Activated CD4-positive, alpha-beta T cell treated with anti-CD3 and anti-CD28 coated beads, Interleukin-2, amount 50 U/mL, for 16 hours (primary cell): ENCODE data around the gene RAP1GAP2.
A peak's percentile ranks its signal among the peaks of the same experiment; 100 is the strongest.

ENCODE experiments used
- DNase-seq: peaks from one replicate; pipeline ENCODE4 v3.0.0-alpha.2; 2020

The RAP1GAP2 gene

DNA sequence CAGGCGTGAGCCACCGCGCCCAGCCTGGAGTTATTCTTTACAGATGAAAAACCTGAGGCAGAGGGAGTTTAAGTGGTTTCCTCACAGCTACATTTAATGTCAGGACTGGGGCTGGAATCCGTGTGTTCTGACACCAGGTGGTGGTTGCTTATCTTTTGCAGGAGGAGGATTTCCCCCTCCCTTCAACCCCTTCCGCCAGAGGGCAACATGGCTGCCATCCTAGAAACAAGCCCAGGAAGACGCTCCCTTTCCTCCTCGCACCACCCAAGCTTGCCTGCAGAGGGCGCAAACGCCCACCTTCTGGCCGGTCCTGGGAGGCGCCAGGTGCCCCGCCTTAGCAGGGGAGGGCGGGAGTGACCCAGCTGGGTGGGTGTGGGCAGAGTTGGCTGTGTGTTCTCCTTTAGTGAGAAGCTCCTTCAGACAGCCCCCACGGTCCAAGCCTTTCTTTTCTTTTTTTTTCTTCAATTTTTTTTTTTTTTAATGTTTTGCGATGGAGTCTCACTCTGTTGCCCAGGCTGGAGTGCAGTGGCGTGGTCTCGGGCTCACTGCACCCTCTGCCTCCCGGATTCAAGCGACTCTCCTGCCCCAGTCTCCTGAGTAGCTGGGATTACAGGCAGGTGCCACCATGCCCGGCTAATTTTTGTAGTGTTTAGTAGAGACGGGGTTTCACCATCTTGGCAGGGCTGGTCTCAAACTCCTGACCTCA, 9.9 kb upstream of the RAP1GAP2 start:
- DNase-seq: peak; percentile 92

- DNase-seq: no peak
These were observed 6.5 kb upstream of the RAP1GAP2 start for GRCh38 chr17:2789700-2790099.

DNA sequence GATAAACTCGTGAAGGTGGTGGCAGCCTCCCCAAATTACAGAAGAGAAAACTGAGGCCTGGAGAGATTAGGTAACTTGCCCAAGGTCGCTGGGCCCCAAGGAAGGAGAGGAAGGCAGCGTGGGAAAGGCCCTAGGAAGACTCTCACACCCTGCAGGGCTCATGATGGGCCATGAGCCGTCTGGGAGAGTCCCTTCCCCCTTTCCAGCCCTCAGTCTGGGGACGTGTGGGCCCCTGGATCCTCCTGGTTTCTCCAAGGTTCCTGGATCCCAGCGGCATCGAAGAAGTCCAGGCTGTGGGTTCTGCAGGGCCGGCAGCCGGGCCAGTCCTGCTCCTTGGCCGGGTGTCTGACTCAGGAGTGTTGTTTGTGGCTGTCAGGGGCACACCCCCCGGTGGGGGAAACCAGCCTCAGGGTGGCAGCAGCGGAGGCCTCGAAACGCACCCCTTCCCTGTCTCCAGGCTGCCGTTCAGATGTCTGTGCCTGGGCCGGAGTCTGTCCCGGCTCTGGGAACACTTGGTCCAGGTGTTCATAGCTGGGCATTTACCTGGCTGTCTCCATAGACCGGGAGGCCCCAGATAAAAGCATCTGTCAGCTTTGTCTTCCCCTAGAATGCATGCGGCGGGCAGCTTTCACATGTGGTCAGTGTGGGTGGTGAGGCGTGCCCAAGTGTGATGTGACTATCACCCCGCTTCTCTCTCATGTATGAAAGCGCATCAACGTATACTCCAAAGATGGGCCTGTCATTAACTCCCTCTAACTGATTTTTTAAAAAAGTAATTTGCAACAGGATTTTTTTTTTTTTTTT, 3.7 kb upstream of the RAP1GAP2 start:
- DNase-seq: peak; percentile 56

GRCh38 chr17:2794111-2794803, 2.0 kb upstream of the RAP1GAP2 start:
- DNase-seq: no peak

DNA sequence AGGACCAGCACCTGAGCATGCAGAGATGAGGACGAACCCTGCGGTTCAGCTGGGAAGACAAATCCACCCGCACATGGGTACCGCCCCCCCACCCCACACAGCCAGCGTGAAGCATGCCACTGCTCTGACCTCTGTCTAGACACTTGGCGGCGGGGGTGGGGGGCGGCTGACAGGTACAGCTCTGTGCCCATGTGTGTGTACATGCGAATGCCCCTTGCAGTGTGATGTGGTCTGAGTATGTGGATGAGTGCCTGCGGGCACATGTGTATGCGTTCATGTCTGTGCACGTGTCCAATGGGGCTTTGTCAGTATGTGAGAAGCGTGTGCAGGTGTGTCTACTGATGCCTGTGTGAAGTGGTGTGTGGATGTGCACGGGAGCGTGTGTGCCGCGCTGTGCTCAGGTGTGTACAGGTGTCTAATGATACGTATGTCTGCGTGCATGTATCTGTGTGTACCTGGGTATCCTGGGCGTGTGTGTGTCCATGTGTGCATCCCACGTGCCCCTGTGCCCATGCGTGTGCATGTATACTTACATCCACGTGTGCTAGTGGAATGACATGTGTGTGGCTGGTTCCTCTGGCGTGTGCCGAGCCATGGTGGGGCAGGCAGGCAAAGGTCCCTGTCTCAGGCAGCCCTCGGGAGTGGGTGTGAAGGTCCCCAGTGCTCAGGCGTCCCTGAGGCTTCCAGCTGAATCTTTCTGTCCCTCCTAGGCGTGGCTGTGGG, 636 bp upstream of the RAP1GAP2 start:
- DNase-seq: no peak

- no peak for DNase-seq
These were observed 988 bp downstream of the RAP1GAP2 start for GRCh38 chr17:2797226-2797625.

- no peak for DNase-seq
These were observed 1.4 kb downstream of the RAP1GAP2 start for GRCh38 chr17:2797637-2798036.

DNA sequence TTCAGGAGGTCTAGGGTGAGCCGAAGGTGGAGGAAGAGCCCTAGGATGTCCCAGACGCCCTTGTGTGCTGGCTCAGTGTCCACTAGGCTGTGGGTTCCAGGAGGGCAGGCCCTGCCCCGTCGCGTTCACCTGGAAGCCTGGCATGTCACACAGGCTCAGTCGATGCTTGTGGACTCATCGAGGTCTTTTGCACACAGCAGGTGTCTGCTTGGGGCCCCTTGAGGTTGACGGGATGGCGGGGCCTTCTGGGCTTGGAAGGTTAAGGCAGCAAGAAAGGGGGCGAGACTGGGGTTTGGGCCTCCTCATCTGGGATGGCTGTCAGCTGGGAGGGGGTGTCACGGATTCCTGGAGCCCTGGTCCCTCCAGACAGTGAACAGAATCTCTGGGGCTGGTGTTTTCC, 1.9 kb downstream of the RAP1GAP2 start:
- DNase-seq: no peak

DNA sequence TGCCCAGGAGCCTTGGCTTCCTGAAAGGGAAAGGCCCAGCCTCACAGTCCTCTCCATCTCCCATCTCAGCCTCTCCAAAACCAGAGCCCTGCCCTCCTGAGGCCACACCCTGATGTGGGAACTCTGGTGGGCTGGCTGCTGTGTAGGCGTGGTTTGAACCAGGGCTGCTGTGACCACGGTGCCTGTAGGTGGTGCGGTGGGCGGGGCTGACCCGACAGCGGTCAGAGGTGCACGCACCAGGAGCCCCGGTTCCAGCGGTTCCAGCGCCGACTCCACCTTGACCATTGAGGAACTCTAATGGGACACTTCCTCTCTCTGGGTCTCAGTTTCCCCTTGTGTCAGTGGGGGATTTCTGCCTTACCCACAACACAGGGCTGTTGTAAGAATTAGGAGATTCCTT, 2.4 kb downstream of the RAP1GAP2 start:
- no peak for DNase-seq

- DNase-seq: no peak
These were observed 3.4 kb downstream of the RAP1GAP2 start for GRCh38 chr17:2799653-2800052.

GRCh38 chr17:2800367-2800766, 4.1 kb downstream of the RAP1GAP2 start:
- DNase-seq: no peak

DNA sequence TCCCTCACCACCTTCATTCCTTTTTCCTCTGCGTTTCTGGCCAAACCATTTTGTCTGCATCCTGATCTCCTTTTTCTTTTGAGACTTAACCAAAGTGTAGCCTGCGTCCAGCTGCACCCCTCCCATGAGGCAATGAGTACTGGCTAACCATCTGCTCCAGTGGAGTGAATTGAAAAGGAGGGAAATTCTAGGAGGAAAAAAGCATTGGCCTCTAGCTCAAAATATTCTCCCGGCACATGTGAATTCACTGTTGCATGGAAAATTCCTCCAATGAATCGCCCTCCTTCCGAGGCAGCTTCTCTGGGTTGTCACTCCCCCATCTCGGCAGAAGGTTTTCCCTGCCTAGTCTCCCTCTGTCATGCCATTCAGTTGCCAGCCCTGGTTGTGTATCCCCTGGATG, 5.6 kb downstream of the RAP1GAP2 start:
- no peak for DNase-seq

DNA sequence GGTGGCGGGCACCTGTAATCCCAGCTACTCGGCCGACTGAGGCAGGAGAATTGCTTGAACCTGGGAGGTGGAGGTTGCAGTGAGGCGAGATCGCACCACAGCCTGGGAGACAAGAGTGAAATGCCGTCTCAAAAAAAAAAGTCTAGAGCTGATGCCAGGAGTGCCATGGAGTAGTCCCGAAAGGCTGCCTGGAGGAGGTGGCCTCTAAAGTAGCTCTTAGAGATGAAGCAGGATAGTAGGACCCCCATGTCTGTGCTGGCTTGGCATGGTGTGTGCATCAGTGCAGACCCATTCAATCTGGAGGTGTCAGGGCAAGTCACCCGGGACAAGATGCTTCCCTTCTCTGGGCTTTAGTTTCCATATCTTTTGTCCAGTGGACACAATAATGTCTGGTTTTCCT, 6.3 kb downstream of the RAP1GAP2 start:
- no peak for DNase-seq

GRCh38 chr17:2803386-2803785, 7.1 kb downstream of the RAP1GAP2 start:
- DNase-seq: no peak

GRCh38 chr17:2803971-2804370, 7.7 kb downstream of the RAP1GAP2 start:
- no peak for DNase-seq

DNA sequence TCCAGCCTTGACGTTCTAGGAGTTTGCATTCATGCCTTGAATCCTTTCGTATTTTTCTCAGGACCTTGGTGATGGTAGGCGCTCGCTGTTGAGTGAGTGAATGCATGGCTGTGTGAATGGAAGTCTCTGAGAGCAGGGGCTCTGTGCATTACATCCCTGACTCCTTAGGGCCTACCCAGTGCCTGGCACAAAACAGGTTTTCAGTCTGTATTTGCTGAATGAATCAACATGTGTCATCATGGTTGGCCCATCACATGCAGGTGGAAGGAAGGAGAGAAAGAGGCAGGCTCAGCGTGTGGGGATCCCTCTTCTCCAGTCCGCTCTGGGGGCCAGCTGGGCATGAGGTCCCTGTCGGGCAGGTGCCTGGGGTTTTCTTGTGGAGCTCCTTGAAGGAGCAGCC, 8.7 kb downstream of the RAP1GAP2 start:
- DNase-seq: no peak

GRCh38 chr17:2805961-2806360, 9.7 kb downstream of the RAP1GAP2 start:
- DNase-seq: no peak

GRCh38 chr17:2808367-2809335, 12.4 kb downstream of the RAP1GAP2 start:
- no peak for DNase-seq

GRCh38 chr17:2809337-2809736, 13.1 kb downstream of the RAP1GAP2 start:
- DNase-seq: no peak

- peak; percentile 57 for DNase-seq
These were observed 17.8 kb downstream of the RAP1GAP2 start for GRCh38 chr17:2814049-2814448.

DNA sequence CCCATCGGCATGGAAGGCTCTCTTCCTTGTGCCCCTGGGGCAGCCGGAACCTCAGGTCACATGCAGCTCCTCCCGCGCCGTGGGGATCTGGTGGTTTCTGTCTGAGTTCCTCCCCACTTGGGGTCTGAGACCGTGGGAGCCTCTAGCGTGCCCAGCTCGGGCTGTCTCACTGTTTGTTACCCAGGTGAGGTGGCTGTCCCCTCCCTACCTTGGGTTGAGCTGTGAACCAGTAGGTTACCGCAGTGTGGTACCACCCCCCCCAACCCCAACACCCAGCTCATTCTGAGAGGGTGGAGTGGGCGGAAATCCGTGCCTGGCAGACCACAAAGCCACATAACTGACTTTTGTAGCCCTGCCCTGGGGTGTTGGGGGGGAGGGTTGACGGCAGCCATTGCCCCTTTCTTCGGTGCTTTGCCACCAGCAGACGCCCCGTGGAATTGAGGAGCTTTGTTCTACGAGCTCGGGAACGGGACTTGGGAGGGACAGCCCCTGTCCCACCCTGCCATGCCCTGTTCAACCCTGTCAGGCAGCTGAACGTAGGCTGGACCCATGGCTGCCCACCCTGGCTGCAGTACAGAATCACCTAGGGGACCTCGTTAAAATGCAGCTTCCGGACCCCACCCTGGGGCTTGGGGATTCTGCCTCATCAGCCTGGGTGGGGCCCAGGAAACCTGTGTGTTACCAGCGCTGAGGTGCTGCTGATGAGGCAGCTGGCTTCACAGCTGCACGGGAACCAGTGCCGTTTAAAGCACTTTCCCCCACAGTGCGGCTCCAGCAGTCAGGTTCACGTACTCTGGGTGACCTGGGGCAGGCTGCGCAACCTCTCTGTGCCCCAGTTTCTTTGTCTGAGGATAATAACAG, 18.5 kb downstream of the RAP1GAP2 start:
- DNase-seq: peak; percentile 94
